HEK293 (cell line): Measurements from ENCODE around the gene CYS1.

Experiments used
- AEBP2 ChIP-seq: fragments of 450-650 bp; formaldehyde crosslinking; IDR thresholded peaks from 2 replicates; pipeline ENCODE4 v1.5.1; 2016; ENCODE audit warnings: missing biosample characterization, missing genetic modification characterization, borderline replicate concordance
- BCL6B ChIP-seq: fragments of 450-650 bp; formaldehyde crosslinking; IDR thresholded peaks from 2 replicates; pipeline ENCODE4 v1.5.1; 2017; ENCODE audit warnings: missing biosample characterization, missing genetic modification characterization
- CTCF ChIP-seq: fragments of 450-650 bp; formaldehyde crosslinking; IDR thresholded peaks from 2 replicates; pipeline ENCODE4 v1.5.1; 2016; ENCODE audit warnings: missing biosample characterization, missing genetic modification characterization
- HIC1 ChIP-seq: fragments of 450-650 bp; formaldehyde crosslinking; IDR thresholded peaks from 2 replicates; pipeline ENCODE4 v1.5.1; 2016; ENCODE audit warnings: missing biosample characterization, missing genetic modification characterization
- KLF9 ChIP-seq: fragments of 450-650 bp; formaldehyde crosslinking; IDR thresholded peaks from 2 replicates; pipeline ENCODE4 v1.5.1; 2016; ENCODE audit warnings: missing biosample characterization, missing genetic modification characterization, low read depth
- TSHZ1 ChIP-seq: fragments of 450-650 bp; formaldehyde crosslinking; IDR thresholded peaks from 2 replicates; pipeline ENCODE4 v1.5.1; 2016; ENCODE audit warnings: missing biosample characterization, missing genetic modification characterization, borderline replicate concordance
- ZBTB20 ChIP-seq: fragments of 450-650 bp; formaldehyde crosslinking; IDR thresholded peaks from 2 replicates; pipeline ENCODE4 v1.5.1; 2016; ENCODE audit warnings: missing biosample characterization, missing genetic modification characterization
- ZFP69B ChIP-seq: fragments of 450-650 bp; formaldehyde crosslinking; IDR thresholded peaks from 2 replicates; pipeline ENCODE4 v1.5.1; 2016; ENCODE audit warnings: missing biosample characterization, missing genetic modification characterization
- ZNF121 ChIP-seq: fragments of 450-650 bp; formaldehyde crosslinking; IDR thresholded peaks from 2 replicates; pipeline ENCODE4 v1.5.1; 2016; ENCODE audit warnings: missing biosample characterization, missing genetic modification characterization
- ZNF132 ChIP-seq: fragments of 450-650 bp; formaldehyde crosslinking; IDR thresholded peaks from 2 replicates; pipeline ENCODE4 v1.5.1; 2017; ENCODE audit warnings: missing biosample characterization, missing genetic modification characterization, borderline replicate concordance
- ZNF157 ChIP-seq: fragments of 450-650 bp; formaldehyde crosslinking; IDR thresholded peaks from 2 replicates; pipeline ENCODE4 v1.5.1; 2016; ENCODE audit warnings: missing biosample characterization, missing genetic modification characterization
- ZNF174 ChIP-seq: fragments of 450-650 bp; formaldehyde crosslinking; IDR thresholded peaks from 2 replicates; pipeline ENCODE4 v1.5.0; 2017; ENCODE audit warnings: missing biosample characterization, mild to moderate bottlenecking, missing genetic modification characterization
- ZNF214 ChIP-seq: fragments of 450-650 bp; formaldehyde crosslinking; IDR thresholded peaks from 2 replicates; pipeline ENCODE4 v1.5.1; 2017; ENCODE audit warnings: missing biosample characterization, mild to moderate bottlenecking, missing genetic modification characterization, borderline replicate concordance
- ZNF221 ChIP-seq: fragments of 450-650 bp; formaldehyde crosslinking; IDR thresholded peaks from 2 replicates; pipeline ENCODE4 v1.5.1; 2017; ENCODE audit warnings: missing biosample characterization, missing genetic modification characterization, borderline replicate concordance
- ZNF248 ChIP-seq: fragments of 450-650 bp; formaldehyde crosslinking; IDR thresholded peaks from 2 replicates; pipeline ENCODE4 v1.5.1; 2017; ENCODE audit warnings: missing biosample characterization, missing genetic modification characterization
- ZNF362 ChIP-seq: fragments of 450-650 bp; formaldehyde crosslinking; IDR thresholded peaks from 2 replicates; pipeline ENCODE4 v1.5.1; 2016; ENCODE audit warnings: missing biosample characterization, missing genetic modification characterization
- ZNF37A ChIP-seq: fragments of 450-650 bp; IDR thresholded peaks from 2 replicates; pipeline ENCODE4 v1.5.1; 2018; ENCODE audit warnings: missing biosample characterization, missing genetic modification characterization
- ZNF394 ChIP-seq: fragments of 450-650 bp; formaldehyde crosslinking; IDR thresholded peaks from 2 replicates; pipeline ENCODE4 v1.5.1; 2016; ENCODE audit warnings: missing biosample characterization, missing genetic modification characterization, mild to moderate bottlenecking, moderate library complexity, borderline replicate concordance
- ZNF580 ChIP-seq: fragments of 450-650 bp; formaldehyde crosslinking; IDR thresholded peaks from 2 replicates; pipeline ENCODE4 v1.5.1; 2016; ENCODE audit warnings: missing biosample characterization, missing genetic modification characterization
- ZNF596 ChIP-seq: fragments of 450-650 bp; IDR thresholded peaks from 2 replicates; pipeline ENCODE4 v1.5.0; 2018; ENCODE audit warnings: missing biosample characterization, mild to moderate bottlenecking, missing genetic modification characterization, moderate library complexity
- ZNF610 ChIP-seq: fragments of 450-650 bp; formaldehyde crosslinking; IDR thresholded peaks from 2 replicates; pipeline ENCODE4 v1.5.1; 2016; ENCODE audit warnings: missing biosample characterization, missing genetic modification characterization, borderline replicate concordance
- ZNF624 ChIP-seq: fragments of 450-650 bp; formaldehyde crosslinking; IDR thresholded peaks from 2 replicates; pipeline ENCODE4 v1.5.1; 2017; ENCODE audit warnings: missing biosample characterization, missing genetic modification characterization
- ZNF658 ChIP-seq: fragments of 450-650 bp; formaldehyde crosslinking; IDR thresholded peaks from 2 replicates; pipeline ENCODE4; 2016; ENCODE audit warnings: missing biosample characterization, missing genetic modification characterization
- ZNF768 ChIP-seq: fragments of 450-650 bp; formaldehyde crosslinking; IDR thresholded peaks from 2 replicates; pipeline ENCODE4 v1.5.1; 2018; ENCODE audit warnings: missing biosample characterization, mild to moderate bottlenecking, missing genetic modification characterization
- ZSCAN18 ChIP-seq: fragments of 450-650 bp; formaldehyde crosslinking; IDR thresholded peaks from 2 replicates; pipeline ENCODE4 v1.5.1; 2016; ENCODE audit warnings: missing biosample characterization, missing genetic modification characterization

The CYS1 gene

GRCh38 chr2:10057231-10058107, 22.7 kb downstream of the CYS1 start (continued):
- TF ChIP-seq TSHZ1 (tag by site-specific recombination) (no peak), ZNF596 (no peak), ZNF214 (tag by site-specific recombination) (no peak), ZNF610 (no peak), ZNF362 (tag by site-specific recombination) (no peak), KLF9 (tag by site-specific recombination) (peak; percentile 52; the same call in 1 of the 2 replicates), ZNF121 (no peak), ZNF394 (tag by site-specific recombination) (no peak), ZNF157 (tag by site-specific recombination) (no peak), ZFP69B (no peak), BCL6B (no peak), ZNF37A (tag by site-specific recombination) (no peak), ZNF174 (tag by site-specific recombination) (no peak), AEBP2 (no peak), ZBTB20 (tag by site-specific recombination) (peak; percentile 27; the same call in 1 of the 2 replicates), ZNF132 (tag by site-specific recombination) (no peak), ZNF624 (tag by site-specific recombination) (no peak), ZNF248 (tag by site-specific recombination) (no peak), ZNF658 (tag by site-specific recombination) (no peak), ZSCAN18 (tag by site-specific recombination) (no peak), ZNF768 (tag by site-specific recombination) (no peak), ZNF221 (tag by site-specific recombination) (no peak), HIC1 (tag by site-specific recombination) (no peak), ZNF580 (tag by site-specific recombination) (no peak), CTCF (tag by site-specific recombination) (no peak)
